ENCODE results near the gene MBD4. TPM values are rescaled to one million over a fixed set of nuclear protein-coding genes. Genes with fewer than 3 reads are reported as not detected.

Gene MBD4
- total RNA-seq, 1 donor from 2014 or later: 22.8 TPM

DNA sequence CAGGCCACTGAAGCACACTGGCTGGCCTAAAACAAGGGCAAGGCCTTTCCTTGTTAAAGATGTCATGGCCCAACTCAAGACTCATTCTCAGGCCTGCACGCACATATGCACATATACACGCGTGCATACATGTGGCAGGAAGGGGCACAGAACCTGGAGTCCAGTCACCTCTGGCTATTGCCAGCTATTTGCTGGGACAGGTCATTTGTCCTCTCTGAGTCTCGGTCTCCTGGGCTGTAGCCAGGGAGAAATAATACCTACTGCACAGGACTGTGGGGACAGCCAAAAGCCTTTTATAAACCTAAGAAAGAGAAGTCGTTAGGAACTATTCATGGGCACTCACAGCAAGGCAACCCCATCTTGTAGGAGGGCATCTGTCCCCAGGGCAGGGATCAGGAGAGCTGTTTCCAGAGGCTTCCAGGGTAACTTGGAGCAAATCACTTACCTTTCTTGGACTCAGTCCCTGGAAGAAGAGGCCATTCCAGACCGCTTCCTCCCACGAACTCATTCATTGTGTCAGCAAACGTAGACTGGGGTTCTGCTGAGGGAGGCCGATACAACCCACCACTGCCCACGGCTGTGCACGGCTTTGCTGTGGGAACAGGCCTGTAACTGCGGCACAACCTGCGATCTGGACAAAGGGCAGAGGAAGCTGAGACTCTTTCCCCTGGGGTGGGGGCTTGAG lies 47.6 kb upstream of the MBD4 start:
- H3K4me1 ChIP-seq (ENCODE audit: insufficient read depth, low read length): peaks cover 25% of the 10 kb centered on the region
- peaks cover 11% of the 10 kb centered on the region for H3K36me3 Mint-ChIP-seq (ENCODE audit: low read depth, unreplicated experiment)
- no peaks in the 10 kb centered on the region for H3K27me3 ChIP-seq (ENCODE audit: insufficient read depth, low read length)
- H4K20me1 ChIP-seq (ENCODE audit: insufficient read depth, low read length): no peaks in the 10 kb centered on the region
- H3K9me3 ChIP-seq (ENCODE audit: insufficient read depth, low read depth, low read length): no peaks in the 10 kb centered on the region
- TF ChIP-seq EZH2 (IDR thresholded peaks at IDR 0.05; ENCODE audit: insufficient read depth, low read length): no peak
- TF ChIP-seq, protein P1, sequence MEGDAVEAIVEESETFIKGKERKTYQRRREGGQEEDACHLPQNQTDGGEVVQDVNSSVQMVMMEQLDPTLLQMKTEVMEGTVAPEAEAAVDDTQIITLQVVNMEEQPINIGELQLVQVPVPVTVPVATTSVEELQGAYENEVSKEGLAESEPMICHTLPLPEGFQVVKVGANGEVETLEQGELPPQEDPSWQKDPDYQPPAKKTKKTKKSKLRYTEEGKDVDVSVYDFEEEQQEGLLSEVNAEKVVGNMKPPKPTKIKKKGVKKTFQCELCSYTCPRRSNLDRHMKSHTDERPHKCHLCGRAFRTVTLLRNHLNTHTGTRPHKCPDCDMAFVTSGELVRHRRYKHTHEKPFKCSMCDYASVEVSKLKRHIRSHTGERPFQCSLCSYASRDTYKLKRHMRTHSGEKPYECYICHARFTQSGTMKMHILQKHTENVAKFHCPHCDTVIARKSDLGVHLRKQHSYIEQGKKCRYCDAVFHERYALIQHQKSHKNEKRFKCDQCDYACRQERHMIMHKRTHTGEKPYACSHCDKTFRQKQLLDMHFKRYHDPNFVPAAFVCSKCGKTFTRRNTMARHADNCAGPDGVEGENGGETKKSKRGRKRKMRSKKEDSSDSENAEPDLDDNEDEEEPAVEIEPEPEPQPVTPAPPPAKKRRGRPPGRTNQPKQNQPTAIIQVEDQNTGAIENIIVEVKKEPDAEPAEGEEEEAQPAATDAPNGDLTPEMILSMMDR (IDR thresholded peaks at IDR 0.05; ENCODE audit: insufficient read depth, low read depth, low read length): no peak
- H3K9ac ChIP-seq (ENCODE audit: low read length): no peak overlapping the region
- H3K27ac ChIP-seq (ENCODE audit: low read depth, low read length): no peak overlapping the region
- peak overlapping the region; percentile 41 for H3K27ac Mint-ChIP-seq (ENCODE audit: unreplicated experiment)
- no peak overlapping the region for H2AFZ ChIP-seq (ENCODE audit: low read depth, low read length)
- peaks cover 37% of the 10 kb centered on the region for H3K4me1 Mint-ChIP-seq (ENCODE audit: low read depth, unreplicated experiment)
- no peaks in the 10 kb centered on the region for H3K9me3 Mint-ChIP-seq (ENCODE audit: unreplicated experiment)
- H3K4me3 Mint-ChIP-seq (ENCODE audit: unreplicated experiment): no peak overlapping the region
- FAIRE-seq (no peak), DNase-seq (ENCODE audit: low read depth) (no peak)
- H3K27me3 Mint-ChIP-seq (ENCODE audit: low read depth, unreplicated experiment): no peaks in the 10 kb centered on the region
- no peaks in the 10 kb centered on the region for H3K36me3 ChIP-seq (ENCODE audit: insufficient read depth, low read length)
- H3K79me2 ChIP-seq (ENCODE audit: insufficient read depth, low read length): no peaks in the 10 kb centered on the region
- H3K4me3 ChIP-seq (ENCODE audit: insufficient read depth, low read depth, low read length): no peak overlapping the region
- no peak overlapping the region for H3K4me2 ChIP-seq (ENCODE audit: low read length)

DNA sequence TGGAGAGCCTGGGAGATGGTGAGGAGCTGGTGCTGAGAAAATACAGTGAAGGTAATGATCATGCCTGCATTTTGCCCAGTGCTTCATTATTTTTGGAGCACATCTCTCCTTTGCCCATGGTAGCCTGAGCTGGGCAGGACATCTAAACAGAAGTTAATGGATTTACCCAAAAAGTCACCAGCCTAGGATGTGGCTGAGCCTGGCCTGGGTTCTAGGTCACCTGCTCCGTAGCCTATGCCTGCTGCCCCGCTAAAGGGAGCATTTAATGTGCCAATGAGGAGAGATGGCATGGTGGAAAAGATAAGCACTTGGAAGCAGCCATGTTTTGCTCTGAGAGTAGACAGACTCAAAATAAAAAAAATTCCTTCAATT lies 46.9 kb upstream of the MBD4 start:
- Histone ChIP-seq H3K9me3 (ENCODE audit: insufficient read depth, low read depth, low read length) (no peaks in the 10 kb centered on the region), H2AFZ (ENCODE audit: low read depth, low read length) (no peak overlapping the region), H3K4me3 (ENCODE audit: insufficient read depth, low read depth, low read length) (no peak overlapping the region), H3K79me2 (ENCODE audit: insufficient read depth, low read length) (no peaks in the 10 kb centered on the region), H3K36me3 (ENCODE audit: insufficient read depth, low read length) (no peaks in the 10 kb centered on the region), H3K27ac (ENCODE audit: low read depth, low read length) (peak overlapping the region; percentile 63), H3K27me3 (ENCODE audit: insufficient read depth, low read length) (no peaks in the 10 kb centered on the region), H4K20me1 (ENCODE audit: insufficient read depth, low read length) (no peaks in the 10 kb centered on the region), H3K9ac (ENCODE audit: low read length) (peak overlapping the region; percentile 47), H3K4me1 (ENCODE audit: insufficient read depth, low read length) (peaks cover 31% of the 10 kb centered on the region), H3K4me2 (ENCODE audit: low read length) (peak overlapping the region; percentile 40)
- peaks cover 11% of the 10 kb centered on the region for H3K36me3 Mint-ChIP-seq (ENCODE audit: low read depth, unreplicated experiment)
- H3K27me3 Mint-ChIP-seq (ENCODE audit: low read depth, unreplicated experiment): no peaks in the 10 kb centered on the region
- no peak overlapping the region for H3K4me3 Mint-ChIP-seq (ENCODE audit: unreplicated experiment)
- no peak for TF ChIP-seq EZH2 (IDR thresholded peaks at IDR 0.05; ENCODE audit: insufficient read depth, low read length)
- TF ChIP-seq, protein P1 (IDR thresholded peaks at IDR 0.05; ENCODE audit: insufficient read depth, low read depth, low read length): no peak
- peaks cover 43% of the 10 kb centered on the region for H3K4me1 Mint-ChIP-seq (ENCODE audit: low read depth, unreplicated experiment)
- no peaks in the 10 kb centered on the region for H3K9me3 Mint-ChIP-seq (ENCODE audit: unreplicated experiment)
- DNase-seq (ENCODE audit: low read depth): no peak
- peak overlapping the region; percentile 27 for H3K27ac Mint-ChIP-seq (ENCODE audit: unreplicated experiment)
- no peak for FAIRE-seq

All from astrocyte (in vitro differentiated cells and primary cell).